GM19438 (cell line): ENCODE data around the gene PNLIPRP2.

ENCODE experiments used
- ATAC-seq: cut with Tn5 transposase; IDR thresholded peaks from one replicate; pipeline ENCODE4 v1.9.1; 2021; ENCODE audit warnings: low read depth; ENCODE audit not compliant: unreplicated experiment

Gene PNLIPRP2

GRCh38 chr10:116679351-116679750 lies 58.6 kb downstream of the PNLIPRP2 start:
- no peak for ATAC-seq

DNA sequence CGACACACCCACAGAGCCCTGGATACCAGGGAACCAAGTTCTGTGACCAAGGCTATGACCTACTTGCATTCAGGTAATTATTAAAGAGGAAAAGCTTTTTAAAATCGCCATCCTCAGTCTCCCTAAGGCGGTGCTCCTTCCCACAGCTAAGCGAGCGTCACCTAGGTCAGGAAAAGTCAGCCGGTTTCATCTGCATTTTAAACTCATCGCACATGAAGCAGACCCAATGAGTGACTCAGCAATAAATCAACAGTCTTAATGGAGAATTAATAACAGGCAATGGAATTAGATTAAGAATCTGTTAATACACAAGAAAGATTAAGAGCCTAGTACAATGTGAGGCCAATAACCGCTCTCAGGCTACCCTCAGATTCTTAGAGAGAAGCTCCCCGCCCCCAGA lies 62.4 kb downstream of the PNLIPRP2 start:
- ATAC-seq = no peak

GRCh38 chr10:116683821-116684220 lies 63.1 kb downstream of the PNLIPRP2 start:
- ATAC-seq = no peak

GRCh38 chr10:116684781-116685180 lies 64.0 kb downstream of the PNLIPRP2 start:
- no peak for ATAC-seq

GRCh38 chr10:116685807-116686206 lies 65.1 kb downstream of the PNLIPRP2 start:
- no peak for ATAC-seq

GRCh38 chr10:116686632-116687031 lies 65.9 kb downstream of the PNLIPRP2 start:
- no peak for ATAC-seq

- ATAC-seq = no peak
Observed at GRCh38 chr10:116687633-116688032, 66.9 kb downstream of the PNLIPRP2 start.

- no peak for ATAC-seq
Observed at GRCh38 chr10:116688241-116688711, 67.5 kb downstream of the PNLIPRP2 start.

GRCh38 chr10:116688741-116689495 lies 68.2 kb downstream of the PNLIPRP2 start:
- no peak for ATAC-seq

DNA sequence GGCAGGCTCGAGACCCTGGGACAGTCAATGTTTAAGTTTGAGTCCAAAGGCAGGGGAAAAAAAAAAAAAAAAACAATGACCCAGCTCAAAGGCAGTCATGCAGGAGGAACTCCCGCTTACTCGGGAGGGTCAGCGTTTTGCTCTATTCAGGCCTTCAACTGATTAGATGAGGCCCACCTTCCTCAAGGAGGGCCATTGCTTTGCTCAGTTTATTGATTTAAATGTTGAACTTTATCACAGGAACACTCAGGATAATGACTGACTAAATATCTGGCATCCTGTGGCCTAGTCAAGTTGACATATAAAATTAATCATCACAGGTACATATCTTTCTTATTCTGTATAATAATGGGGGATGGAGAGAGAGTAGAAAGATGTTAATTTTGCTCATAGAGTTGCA lies 69.0 kb downstream of the PNLIPRP2 start:
- no peak for ATAC-seq

GRCh38 chr10:116690356-116691322 lies 69.9 kb downstream of the PNLIPRP2 start:
- ATAC-seq = no peak

DNA sequence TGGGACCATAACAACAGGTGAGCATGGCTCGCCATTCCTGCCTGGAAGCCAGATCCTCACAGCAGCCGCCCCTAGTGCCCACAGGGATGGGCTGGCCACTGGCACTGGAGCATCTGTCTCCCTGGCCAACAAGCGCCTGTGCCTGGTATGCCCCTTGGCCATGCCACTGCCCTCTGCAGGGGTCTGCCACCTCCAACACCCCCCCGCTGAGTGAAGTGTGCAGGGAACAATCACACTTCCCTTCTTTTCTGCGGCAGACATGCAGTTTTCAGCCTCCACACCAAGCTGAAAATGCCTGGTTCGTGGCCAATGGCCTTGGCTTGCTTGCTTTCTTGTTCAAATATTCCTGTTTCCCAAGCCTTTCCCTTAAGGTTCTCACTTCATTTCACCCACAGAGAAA lies 70.9 kb downstream of the PNLIPRP2 start:
- no peak for ATAC-seq

GRCh38 chr10:116692225-116692624 lies 71.5 kb downstream of the PNLIPRP2 start:
- no peak for ATAC-seq

- no peak for ATAC-seq
Observed at GRCh38 chr10:116694243-116694926, 73.6 kb downstream of the PNLIPRP2 start.
